GM18907 (cell line): Measurements from ENCODE around the gene PRRG3.
A peak's percentile ranks its signal among the peaks of the same experiment; 100 is the strongest.

Experiments
- ATAC-seq: cut with Tn5 transposase; IDR thresholded peaks from one replicate; pipeline ENCODE4 v1.9.1; 2021; ENCODE audit warnings: mild to moderate bottlenecking, moderate library complexity; ENCODE audit not compliant: unreplicated experiment

The PRRG3 gene

GRCh38 chrX:151704041-151704663 lies 8.9 kb downstream of the PRRG3 start:
- ATAC-seq, result no peak

GRCh38 chrX:151708821-151709220 lies 13.6 kb downstream of the PRRG3 start:
- ATAC-seq, result no peak

- ATAC-seq, result no peak
Observed at GRCh38 chrX:151710457-151710856, 15.2 kb downstream of the PRRG3 start.

GRCh38 chrX:151711154-151711553 lies 15.9 kb downstream of the PRRG3 start:
- no peak for ATAC-seq

- ATAC-seq, result no peak
Observed at GRCh38 chrX:151711787-151712186, 16.5 kb downstream of the PRRG3 start.

GRCh38 chrX:151712253-151712652 lies 17.0 kb downstream of the PRRG3 start:
- ATAC-seq, result no peak

GRCh38 chrX:151713849-151714248 lies 18.6 kb downstream of the PRRG3 start:
- no peak for ATAC-seq

- no peak for ATAC-seq
Observed at GRCh38 chrX:151714362-151714761, 19.1 kb downstream of the PRRG3 start.

GRCh38 chrX:151715752-151716151 lies 20.5 kb downstream of the PRRG3 start, which contains the start of gene FATE1:
FATE1 (plus strand) TSS chrX:151716035; CDS start chrX:151716120, 85 bp downstream.
- no peak for ATAC-seq

- peak; percentile 68 for ATAC-seq
Observed at GRCh38 chrX:151722241-151722846, 27.1 kb downstream of the PRRG3 start.

GRCh38 chrX:151723156-151723760 lies 28.0 kb downstream of the PRRG3 start:
- ATAC-seq, result no peak

- ATAC-seq, result no peak
Observed at GRCh38 chrX:151724563-151725337, 29.5 kb downstream of the PRRG3 start.

GRCh38 chrX:151725338-151725614 lies 30.0 kb downstream of the PRRG3 start:
- no peak for ATAC-seq

GRCh38 chrX:151726751-151727150 lies 31.5 kb downstream of the PRRG3 start:
- ATAC-seq, result no peak

GRCh38 chrX:151727346-151727745 lies 32.1 kb downstream of the PRRG3 start:
- ATAC-seq, result no peak

- no peak for ATAC-seq
Observed at GRCh38 chrX:151729056-151729725, 33.9 kb downstream of the PRRG3 start.

GRCh38 chrX:151734446-151734845 lies 39.2 kb downstream of the PRRG3 start, which contains the start of gene CNGA2:
CNGA2 (plus strand) TSS chrX:151734746; CDS start chrX:151738484, 3,738 bp downstream.
- ATAC-seq, result no peak

GRCh38 chrX:151735219-151735618 lies 40.0 kb downstream of the PRRG3 start:
- no peak for ATAC-seq

- no peak for ATAC-seq
Observed at GRCh38 chrX:151736685-151737084, 41.4 kb downstream of the PRRG3 start.

- no peak for ATAC-seq
Observed at GRCh38 chrX:151737494-151737893, 42.2 kb downstream of the PRRG3 start.

GRCh38 chrX:151738751-151739150 lies 43.5 kb downstream of the PRRG3 start:
- no peak for ATAC-seq
